HCT116 (cell line): Measurements from ENCODE around the gene PRKCZ. TPM values are rescaled to one million over a fixed set of nuclear protein-coding genes. Genes with fewer than 3 reads are reported as not detected.

Source experiments
- ATAC-seq: fragments of 200-7000 bp; cut with Tn5 transposase; 2 replicates; pipeline ENCODE4 v1.9.1; 2020; ENCODE audit warnings: mild to moderate bottlenecking, moderate library complexity
- BruUV-seq: library from RNA; stranded (reverse); fragments of 400-500 nt; replicated peaks from 2 replicates; lab custom pipeline; 2021; lab: Mats Ljungman, UMichigan
- CTCF ChIA-PET: fragments of 300-600 bp; sonication (Branson Sonifier 250); formaldehyde crosslinking; loops from one replicate; lab custom pipeline; 2021; ENCODE audit warnings: antibody characterized with exemption; lab: Charles Lee
- POLR2A ChIA-PET: fragments of 300-600, 350-600 bp; sonication (Branson Sonifier 250); formaldehyde crosslinking; loops from one replicate; lab custom pipeline; 2021; ENCODE audit warnings: antibody characterized with exemption; lab: Charles Lee
- RAD21 ChIA-PET, 2 experiments: fragments of 300-600 bp; sonication (Branson Sonifier 250); formaldehyde crosslinking; loops; one replicate each; lab custom pipeline; 2023; ENCODE audit warnings: low total read pairs in 2 of 2; ENCODE audit not compliant: uncharacterized antibody in 2 of 2, unreplicated experiment in 2 of 2, low non-redundant PET in 1 of 2; lab: Charles Lee
- DNase-seq: peaks from one replicate; pipeline ENCODE4 v3.0.0-alpha.2; 2010; ENCODE audit warnings: low read depth, low spot score
- H2AFZ ChIP-seq: fragments of 200-600 bp; shearing (Covaris generic), sonication (generic); 2 replicates; pipeline ENCODE4 v1.6.1; 2017; ENCODE audit warnings: low read depth, mixed run types, mixed read lengths, antibody characterized with exemption, low read length; ENCODE audit not compliant: poor library complexity, severe bottlenecking
- H3K27ac ChIP-seq: 2 replicates; pipeline ENCODE4 v1.5.1; 2012; ENCODE audit warnings: low read depth, low read length
- H3K27me3 ChIP-seq: fragments of 200-600 bp; sonication (generic); 2 replicates; pipeline ENCODE4 v1.6.1; 2016; ENCODE audit warnings: mixed run types, low read length, mixed read lengths; ENCODE audit not compliant: insufficient read depth
- H3K36me3 ChIP-seq, 2 experiments: fragments of 200-500 bp in 1 of 2; fragments of 200-600 bp in 1 of 2; sonication (Bioruptor generic) in 1 of 2; sonication (generic) in 1 of 2; 2 replicates each; pipeline versions ENCODE4 v1.5.1 to v1.6.1; 2014 to 2016; ENCODE audit warnings: low read length in 2 of 2, inconsistent platforms in 1 of 2, mixed read lengths in 1 of 2, mixed run types in 1 of 2; ENCODE audit not compliant: insufficient read depth in 2 of 2, control insufficient read depth in 1 of 2
- H3K4me1 ChIP-seq, 2 experiments: fragments of 200-600 bp in 1 of 2; sonication (generic) in 1 of 2; 2 replicates each; pipeline versions ENCODE4 v1.5.1 to v1.6.1; 2012 to 2017; ENCODE audit warnings: low read length in 2 of 2, inconsistent platforms in 1 of 2, mild to moderate bottlenecking in 1 of 2, mixed read lengths in 1 of 2, mixed run types in 1 of 2, moderate library complexity in 1 of 2; ENCODE audit not compliant: insufficient read depth in 2 of 2, control insufficient read depth in 1 of 2
- H3K4me2 ChIP-seq: fragments of 200-600 bp; sonication (generic); 2 replicates; pipeline ENCODE4 v1.6.1; 2017; ENCODE audit warnings: mixed run types, low read length, mixed read lengths
- H3K4me3 ChIP-seq, 2 experiments: fragments of 200-600 bp in 1 of 2; sonication (generic) in 1 of 2; replicated peaks in 1 of 2; 2 replicates each; pipeline ENCODE4 v1.5.1; 2011 to 2016; ENCODE audit warnings: low read length in 2 of 2, control low read depth in 1 of 2, low read depth in 1 of 2, mild to moderate bottlenecking in 1 of 2, mixed read lengths in 1 of 2, mixed run types in 1 of 2
- H3K79me2 ChIP-seq: fragments of 200-600 bp; sonication (generic); 2 replicates; pipeline ENCODE4 v1.6.1; 2017; ENCODE audit warnings: mild to moderate bottlenecking, mixed run types, low read length, moderate library complexity, mixed read lengths; ENCODE audit not compliant: insufficient read depth
- H3K9ac ChIP-seq: fragments of 200-600 bp; sonication (generic); 2 replicates; pipeline ENCODE4 v1.6.1; 2016; ENCODE audit warnings: low read length, mixed read lengths
- H3K9me2 ChIP-seq: fragments of 200-600 bp; sonication (generic), shearing (Covaris generic); 2 replicates; pipeline ENCODE4 v1.6.1; 2017; ENCODE audit warnings: mixed run types, mild to moderate bottlenecking, moderate library complexity; ENCODE audit not compliant: insufficient read depth
- H3K9me3 ChIP-seq, 2 experiments: fragments of 200-500 bp in 1 of 2; fragments of 200-600 bp in 1 of 2; sonication (Bioruptor generic) in 1 of 2; sonication (generic) in 1 of 2; 2 replicates each; pipeline ENCODE4 v1.6.1; 2014 to 2017; ENCODE audit warnings: low read length in 2 of 2, mixed read lengths in 2 of 2, inconsistent platforms in 1 of 2, low read depth in 1 of 2, mild to moderate bottlenecking in 1 of 2, mixed run types in 1 of 2, moderate library complexity in 1 of 2; ENCODE audit not compliant: control insufficient read depth in 1 of 2, insufficient read depth in 1 of 2
- H4K20me1 ChIP-seq: fragments of 200-600 bp; sonication (generic), shearing (Covaris generic); 2 replicates; pipeline ENCODE4 v1.6.1; 2017; ENCODE audit warnings: mixed run types, mild to moderate bottlenecking, moderate library complexity; ENCODE audit not compliant: insufficient read depth
- ATF3 ChIP-seq: IDR thresholded peaks from 2 replicates; pipeline ENCODE4 v1.6.1; 2012
- CEBPB ChIP-seq: IDR thresholded peaks from 2 replicates; pipeline ENCODE4 v1.6.1; 2012; ENCODE audit warnings: low read depth
- EGR1 ChIP-seq: IDR thresholded peaks from 2 replicates; pipeline ENCODE4 v1.6.1; 2012; ENCODE audit warnings: low read depth
- EZH2 ChIP-seq: fragments of 200-600 bp; sonication (generic); IDR thresholded peaks from 2 replicates; pipeline ENCODE4 v1.6.1; 2017; ENCODE audit warnings: antibody characterized with exemption, mixed run types
- EZH2phosphoT487 ChIP-seq: fragments of 200-600 bp; IDR thresholded peaks from 2 replicates; pipeline ENCODE4 v1.6.1; 2018; ENCODE audit warnings: antibody characterized with exemption, borderline replicate concordance
- POLR2AphosphoS5 ChIP-seq: IDR thresholded peaks from 2 replicates; pipeline ENCODE4 v1.6.1; 2011; ENCODE audit warnings: mild to moderate bottlenecking, low read depth, low read length, moderate library complexity
- REST ChIP-seq: IDR thresholded peaks from 2 replicates; pipeline ENCODE4 v1.6.1; 2012; ENCODE audit warnings: low read depth
- SIN3A ChIP-seq: IDR thresholded peaks from 2 replicates; pipeline ENCODE4 v1.6.1; 2012; ENCODE audit warnings: low read depth
- SRF ChIP-seq: IDR thresholded peaks from 2 replicates; pipeline ENCODE4 v1.6.1; 2012; ENCODE audit warnings: low read depth
- TCF7L2 ChIP-seq: IDR thresholded peaks from 2 replicates; pipeline ENCODE4 v1.7.0; 2011; ENCODE audit warnings: borderline replicate concordance, inconsistent platforms; ENCODE audit not compliant: insufficient read depth, insufficient read length; ENCODE audit errors: extremely low read depth
- YY1 ChIP-seq: IDR thresholded peaks from 2 replicates; pipeline ENCODE4 v1.6.1; 2011; ENCODE audit warnings: low read length, low read depth, moderate library complexity, mild to moderate bottlenecking; ENCODE audit not compliant: insufficient replicate concordance; ENCODE audit errors: extremely low read depth
- ZFX ChIP-seq: fragments of 450-650 bp; IDR thresholded peaks from 2 replicates; pipeline ENCODE4 v1.6.1; 2017
- ZNF274 ChIP-seq: fragments of 200-500 bp; sonication (Bioruptor generic); IDR thresholded peaks from 2 replicates; pipeline ENCODE4 v1.6.1; 2014; ENCODE audit warnings: mild to moderate bottlenecking, low read depth, low read length, inconsistent platforms
- intact Hi-C: fragments of 100-400 bp; cut with micrococcal nuclease; formaldehyde crosslinking; loops from 2 replicates; pipeline ENCODE4 v1.10.0; 2022
- total RNA-seq: library from RNA; stranded (reverse); gene quantifications from one replicate; pipeline ENCODE4 v1.2.1, GENCODE V29; 2021; ENCODE audit not compliant: unreplicated experiment
- TF ChIP-seq, protein P1 (sequence below): IDR thresholded peaks from 2 replicates; pipeline ENCODE4 v1.6.1; 2012
- TF ChIP-seq, protein P2 (sequence below), 3 experiments: fragments of 200-600 bp in 1 of 3; sonication (generic) in 1 of 3; IDR thresholded peaks in 2 of 3; conservative IDR thresholded peaks in 1 of 3; 2 replicates each; pipeline ENCODE4 v1.5.1; 2012 to 2017; ENCODE audit warnings: low read depth in 2 of 3, low read length in 2 of 3, antibody characterized with exemption in 1 of 3, borderline replicate concordance in 1 of 3, control low read depth in 1 of 3, mild to moderate bottlenecking in 1 of 3, mixed read lengths in 1 of 3, mixed run types in 1 of 3, moderate library complexity in 1 of 3; ENCODE audit not compliant: insufficient read depth in 1 of 3

Gene PRKCZ
- total RNA-seq, 1 experiment from 2014 or later: 46.8 TPM

- no TSS peak for BruUV-seq
- CTCF ChIA-PET: interaction anchor here (1.8 kb wide), 1 partner anchor 11 kb away, joined by 6 read pairs; no protein-coding TSS in a partner anchor
Measured at GRCh38 chr1:2151252-2151651, 101.0 kb downstream of the PRKCZ start.

More at GRCh38 chr1:2151252-2151651, 101.0 kb downstream of the PRKCZ start:
- TF ChIP-seq EZH2phosphoT487: no peak
- TF ChIP-seq ZNF274: no peak
- no peak for TF ChIP-seq CEBPB
- TF ChIP-seq SRF: no peak
- TF ChIP-seq, protein P1, sequence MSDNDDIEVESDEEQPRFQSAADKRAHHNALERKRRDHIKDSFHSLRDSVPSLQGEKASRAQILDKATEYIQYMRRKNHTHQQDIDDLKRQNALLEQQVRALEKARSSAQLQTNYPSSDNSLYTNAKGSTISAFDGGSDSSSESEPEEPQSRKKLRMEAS: no peak
- no peak for TF ChIP-seq REST
- TF ChIP-seq, protein P2, sequence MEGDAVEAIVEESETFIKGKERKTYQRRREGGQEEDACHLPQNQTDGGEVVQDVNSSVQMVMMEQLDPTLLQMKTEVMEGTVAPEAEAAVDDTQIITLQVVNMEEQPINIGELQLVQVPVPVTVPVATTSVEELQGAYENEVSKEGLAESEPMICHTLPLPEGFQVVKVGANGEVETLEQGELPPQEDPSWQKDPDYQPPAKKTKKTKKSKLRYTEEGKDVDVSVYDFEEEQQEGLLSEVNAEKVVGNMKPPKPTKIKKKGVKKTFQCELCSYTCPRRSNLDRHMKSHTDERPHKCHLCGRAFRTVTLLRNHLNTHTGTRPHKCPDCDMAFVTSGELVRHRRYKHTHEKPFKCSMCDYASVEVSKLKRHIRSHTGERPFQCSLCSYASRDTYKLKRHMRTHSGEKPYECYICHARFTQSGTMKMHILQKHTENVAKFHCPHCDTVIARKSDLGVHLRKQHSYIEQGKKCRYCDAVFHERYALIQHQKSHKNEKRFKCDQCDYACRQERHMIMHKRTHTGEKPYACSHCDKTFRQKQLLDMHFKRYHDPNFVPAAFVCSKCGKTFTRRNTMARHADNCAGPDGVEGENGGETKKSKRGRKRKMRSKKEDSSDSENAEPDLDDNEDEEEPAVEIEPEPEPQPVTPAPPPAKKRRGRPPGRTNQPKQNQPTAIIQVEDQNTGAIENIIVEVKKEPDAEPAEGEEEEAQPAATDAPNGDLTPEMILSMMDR (IDR thresholded peaks at IDR 0.05 in 2 of 3, conservative IDR thresholded peaks at IDR 0.05 in 1 of 3; ENCODE audit: borderline replicate concordance in 1 of 3, insufficient read depth in 1 of 3, low read depth in 2 of 3, low read length in 2 of 3): no peak
- no peak for TF ChIP-seq EGR1
- TF ChIP-seq TCF7L2: no peak
- no peak for TF ChIP-seq YY1
- no peak for TF ChIP-seq POLR2AphosphoS5
- TF ChIP-seq ZFX: no peak
- TF ChIP-seq EZH2: no peak
- TF ChIP-seq SIN3A: no peak
- TF ChIP-seq ATF3: no peak
- ChIA-PET POLR2A (no interaction called here), RAD21 (no interaction called here)
- Histone ChIP-seq H3K9me3 (peaks cover 0 to 4% of the 10 kb centered on the region in 2 experiments; a peak in 1 of 4 replicates), H3K27ac (no peak overlapping the region), H3K4me3 (no peak overlapping the region), H3K79me2 (no peaks in the 10 kb centered on the region), H3K4me2 (no peak overlapping the region), H3K9ac (no peak overlapping the region), H4K20me1 (no peaks in the 10 kb centered on the region), H3K4me1 (no peaks in the 10 kb centered on the region), H3K36me3 (peaks cover 7 to 8% of the 10 kb centered on the region in 2 experiments; a peak in 3 of 4 replicates), H3K9me2 (no peaks in the 10 kb centered on the region), H2AFZ (no peak overlapping the region), H3K27me3 (no peaks in the 10 kb centered on the region)
- ATAC-seq (no peak), DNase-seq (no peak)
- intact Hi-C loops: no loop called here
